Keratinocyte (primary cell): ENCODE results near the gene OR10A4. TPM values are rescaled to one million over a fixed set of nuclear protein-coding genes. Genes with fewer than 3 reads are reported as not detected.

Source experiments
- DNase-seq: peaks from one replicate; pipeline ENCODE4 v3.0.0-alpha.2; 2011; ENCODE audit warnings: low read depth, missing footprints, low spot score
- FAIRE-seq: peaks from 2 replicates; lab custom pipeline; 2011; peaks lifted over from hg19 to GRCh38; lab: Jason Lieb, UNC
- H2AFZ ChIP-seq: 2 replicates; pipeline ENCODE4 v1.6.0; 2012; ENCODE audit warnings: low read length, control low read depth, inconsistent platforms; ENCODE audit not compliant: control insufficient read depth
- H3K27ac ChIP-seq: 2 replicates; pipeline ENCODE4 v1.5.1; 2011; ENCODE audit warnings: low read length; ENCODE audit not compliant: control insufficient read depth, insufficient read depth
- H3K27me3 ChIP-seq: 3 replicates; pipeline ENCODE4 v1.6.0; 2011; ENCODE audit warnings: low read length; ENCODE audit not compliant: control insufficient read depth, insufficient read depth; ENCODE audit errors: extremely low read depth
- H3K36me3 ChIP-seq, 2 experiments: 2 replicates in 1 of 2; 3 replicates in 1 of 2; pipeline ENCODE4 v1.5.1; 2011; ENCODE audit warnings: low read length in 2 of 2, mild to moderate bottlenecking in 1 of 2; ENCODE audit not compliant: control insufficient read depth in 2 of 2, insufficient read depth in 2 of 2; ENCODE audit errors: extremely low read depth in 1 of 2
- H3K4me1 ChIP-seq: 3 replicates; pipeline ENCODE4 v1.5.1; 2011; ENCODE audit warnings: low read length; ENCODE audit not compliant: control insufficient read depth, insufficient read depth; ENCODE audit errors: extremely low read depth
- H3K4me2 ChIP-seq: 3 replicates; pipeline ENCODE4 v1.6.0; 2011; ENCODE audit warnings: low read depth, low read length; ENCODE audit not compliant: control insufficient read depth, insufficient read depth; ENCODE audit errors: extremely low read depth
- H3K4me3 ChIP-seq, 3 experiments: fragments of 200-600 bp in 1 of 3; sonication (generic) in 1 of 3; 2 replicates in 2 of 3; 3 replicates in 1 of 3; pipeline ENCODE4 v1.5.1; 2011 to 2016; ENCODE audit warnings: low read length in 3 of 3, mild to moderate bottlenecking in 3 of 3, control low read depth in 2 of 3, inconsistent platforms in 1 of 3, low read depth in 1 of 3, mixed read lengths in 1 of 3, mixed run types in 1 of 3, moderate library complexity in 1 of 3; ENCODE audit not compliant: control insufficient read depth in 2 of 3, insufficient read depth in 2 of 3; ENCODE audit errors: extremely low read depth in 1 of 3
- H3K79me2 ChIP-seq: 2 replicates; pipeline ENCODE4 v1.6.0; 2012; ENCODE audit warnings: low read length; ENCODE audit not compliant: control insufficient read depth, insufficient read depth
- H3K9ac ChIP-seq: 3 replicates; pipeline ENCODE4 v1.6.0; 2011; ENCODE audit warnings: low read length; ENCODE audit not compliant: control insufficient read depth, insufficient read depth; ENCODE audit errors: extremely low read depth
- H3K9me1 ChIP-seq: 3 replicates; pipeline ENCODE4 v1.6.0; 2011; ENCODE audit warnings: low read length; ENCODE audit not compliant: control insufficient read depth, insufficient read depth; ENCODE audit errors: extremely low read depth
- H3K9me3 ChIP-seq: 2 replicates; pipeline ENCODE4 v1.5.1; 2012; ENCODE audit warnings: low read depth, low read length; ENCODE audit not compliant: control insufficient read depth
- H4K20me1 ChIP-seq: 3 replicates; pipeline ENCODE4 v1.6.0; 2011; ENCODE audit warnings: low read length; ENCODE audit not compliant: control insufficient read depth, insufficient read depth; ENCODE audit errors: extremely low read depth
- CTCF ChIP-seq, 3 experiments: IDR thresholded peaks in 1 of 3; conservative IDR thresholded peaks in 1 of 3; optimal IDR thresholded peaks in 1 of 3; 2 replicates in 2 of 3; 3 replicates in 1 of 3; pipeline versions ENCODE3 to v1.5.1; 2011; ENCODE audit warnings: low read length in 3 of 3, mild to moderate bottlenecking in 3 of 3, moderate library complexity in 2 of 3, control low read depth in 1 of 3, inconsistent platforms in 1 of 3; ENCODE audit not compliant: insufficient read depth in 2 of 3; ENCODE audit errors: extremely low read depth in 1 of 3
- EZH2 ChIP-seq: IDR thresholded peaks from one replicate; pipeline ENCODE4 v1.6.1; 2012; ENCODE audit warnings: inconsistent platforms, mild to moderate bottlenecking, low read length, moderate library complexity
- dilution Hi-C: fragments of 300-500 bp; cut with MboI; formaldehyde crosslinking; loops from one replicate; pipeline ENCODE4 v1.7.0; 2020; ENCODE audit warnings: low sequenced_read_pairs; ENCODE audit not compliant: extremely low pct_ligation_motif_present
- polyA plus RNA-seq, 5 experiments: library from polyadenylated mRNA; depleted of rRNA in 3 of 5; stranded (reverse) in 3 of 5; stranded (forward) in 1 of 5; unstranded in 1 of 5; fragments of >200 nt; gene quantifications; 1 replicate in 1 of 5; 2 replicates in 3 of 5; 3 replicates in 1 of 5; pipeline versions ENCODE4 v1.2.1 to v1.2.3, GENCODE V29; 2011 to 2012; ENCODE audit warnings: missing spikeins in 2 of 5, low read depth in 1 of 5, low replicate concordance in 1 of 5

OR10A4 gene
- polyA plus RNA-seq, 1 donor (not counting 4 experiments of a cell fraction or from before 2014, with no cell fraction given): not detected

GRCh38 chr11:6911378-6911777, 35.0 kb downstream of the OR10A4 start:
- Histone ChIP-seq H3K27ac (no peak overlapping the region), H2AFZ (no peak overlapping the region), H3K27me3 (no peaks in the 10 kb centered on the region), H3K79me2 (no peaks in the 10 kb centered on the region), H3K4me2 (no peak overlapping the region), H3K36me3 (no peaks in the 10 kb centered on the region), H3K4me3 (no peak overlapping the region), H4K20me1 (no peaks in the 10 kb centered on the region), H3K9ac (no peak overlapping the region), H3K4me1 (no peaks in the 10 kb centered on the region), H3K9me3 (no peaks in the 10 kb centered on the region), H3K9me1 (no peaks in the 10 kb centered on the region)
- dilution Hi-C loops: no loop called here
- FAIRE-seq (no peak), DNase-seq (no peak)
- TF ChIP-seq CTCF (optimal IDR thresholded peaks at IDR 0.05 in 1 of 3, IDR thresholded peaks at IDR 0.05 in 1 of 3, conservative IDR thresholded peaks at IDR 0.05 in 1 of 3; ENCODE audit: extremely low read depth in 1 of 3, insufficient read depth in 2 of 3, low read length in 3 of 3) (no peak), EZH2 (no peak)

- H3K4me1 ChIP-seq: no peaks in the 10 kb centered on the region
- H3K9ac ChIP-seq: no peak overlapping the region
- H3K79me2 ChIP-seq: no peaks in the 10 kb centered on the region
- H4K20me1 ChIP-seq: no peaks in the 10 kb centered on the region
- no peak overlapping the region for H3K4me3 ChIP-seq
- dilution Hi-C loops: no loop called here
- FAIRE-seq: no peak
- H3K36me3 ChIP-seq: no peaks in the 10 kb centered on the region
- no peak for DNase-seq
- no peaks in the 10 kb centered on the region for H3K9me1 ChIP-seq
- no peak overlapping the region for H3K4me2 ChIP-seq
- H2AFZ ChIP-seq: no peak overlapping the region
- TF ChIP-seq EZH2 (no peak), CTCF (optimal IDR thresholded peaks at IDR 0.05 in 1 of 3, IDR thresholded peaks at IDR 0.05 in 1 of 3, conservative IDR thresholded peaks at IDR 0.05 in 1 of 3; ENCODE audit: extremely low read depth in 1 of 3, insufficient read depth in 2 of 3, low read length in 3 of 3) (no peak)
- H3K27me3 ChIP-seq: no peaks in the 10 kb centered on the region
- no peaks in the 10 kb centered on the region for H3K9me3 ChIP-seq
- H3K27ac ChIP-seq: no peak overlapping the region
Measured at GRCh38 chr11:6911948-6912347, 35.5 kb downstream of the OR10A4 start.
